HG03280 (cell line): Measurements from ENCODE around the gene PABPC1L.
A peak's percentile ranks its signal among the peaks of the same experiment; 100 is the strongest.

Experiments used
- ATAC-seq: cut with Tn5 transposase; IDR thresholded peaks from one replicate; pipeline ENCODE4 v1.9.1; 2021; ENCODE audit warnings: mild to moderate bottlenecking, moderate library complexity; ENCODE audit not compliant: unreplicated experiment

Gene PABPC1L

DNA sequence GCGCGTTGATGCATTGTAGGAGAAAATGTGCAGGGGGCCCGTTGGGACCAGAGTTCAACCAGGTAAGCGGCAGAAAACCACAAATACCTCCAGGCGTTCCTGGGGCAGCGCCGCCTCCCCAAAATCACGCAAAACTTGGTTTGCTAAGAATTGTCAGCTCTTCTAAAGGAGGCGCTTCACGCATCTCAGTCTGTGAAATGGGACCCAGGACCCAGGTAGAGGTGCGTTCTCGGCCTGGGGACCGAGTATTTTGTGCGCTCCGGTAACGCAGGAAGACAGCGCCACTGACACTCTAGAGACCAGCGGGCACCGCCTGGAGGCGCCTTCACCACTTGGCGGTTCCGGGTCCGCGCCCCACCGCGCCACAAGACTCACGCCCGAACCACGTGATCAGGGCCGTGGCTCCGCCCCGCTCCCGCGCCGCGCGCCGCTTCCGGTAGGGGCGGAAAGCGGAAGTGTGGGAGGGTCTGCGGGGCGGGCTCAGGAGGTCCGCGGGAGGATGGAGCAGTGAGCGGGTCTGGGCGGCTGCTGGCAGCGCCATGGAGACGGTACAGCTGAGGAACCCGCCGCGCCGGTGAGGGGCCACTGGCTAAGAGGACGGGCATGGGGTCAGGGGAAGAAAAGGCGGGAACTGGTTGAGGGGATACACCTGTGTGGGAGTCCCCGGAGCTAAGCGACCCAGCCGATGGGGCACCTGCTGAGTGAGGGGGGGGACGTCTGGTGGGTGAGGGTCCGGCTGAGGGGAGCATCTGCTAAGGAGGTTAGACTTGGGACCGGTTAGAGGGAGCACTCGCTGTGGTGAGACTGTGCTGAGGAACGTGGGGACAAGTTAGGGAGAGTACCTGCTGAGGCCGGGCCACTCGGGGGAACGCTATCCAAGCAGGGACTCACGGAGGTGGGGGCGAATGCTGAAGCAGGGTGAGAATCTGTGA lies 56.4 kb downstream of the PABPC1L start, which contains the start of gene STK4:
TSS of gene STK4 (plus strand) at position 483 of the 932 bp plus-strand sequence. CDS start at position 540, 57 bp downstream.
- peak; percentile 81 for ATAC-seq

DNA sequence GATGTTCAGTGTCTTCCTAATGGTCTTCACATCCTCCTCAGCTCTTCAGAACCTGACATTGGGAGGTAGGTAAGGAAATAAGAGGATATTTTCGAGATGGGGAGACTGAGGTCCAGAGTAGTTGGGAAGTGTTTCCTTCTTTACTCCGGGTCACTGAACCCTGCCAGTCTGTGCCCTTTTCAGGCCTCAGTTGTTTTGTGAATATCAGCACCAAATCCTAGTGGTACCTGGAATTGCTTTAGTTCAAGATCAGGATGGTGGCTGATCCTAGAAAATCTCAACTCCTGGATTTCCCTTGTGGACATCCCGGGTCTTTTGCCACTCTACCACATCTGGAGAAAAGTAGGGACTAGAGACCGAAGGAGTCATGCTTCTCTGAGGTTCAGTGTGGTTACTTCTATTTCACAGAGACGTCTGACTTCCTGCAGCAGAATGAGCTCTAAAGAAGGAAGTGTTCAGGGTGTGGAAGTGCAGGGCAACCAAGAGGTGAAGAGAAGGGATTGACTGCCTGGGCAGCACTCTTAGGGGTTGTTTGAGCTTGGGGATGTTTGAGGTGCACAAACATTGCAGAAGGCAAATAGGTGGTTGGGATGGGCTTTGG lies 57.4 kb downstream of the PABPC1L start:
- ATAC-seq: no peak

DNA sequence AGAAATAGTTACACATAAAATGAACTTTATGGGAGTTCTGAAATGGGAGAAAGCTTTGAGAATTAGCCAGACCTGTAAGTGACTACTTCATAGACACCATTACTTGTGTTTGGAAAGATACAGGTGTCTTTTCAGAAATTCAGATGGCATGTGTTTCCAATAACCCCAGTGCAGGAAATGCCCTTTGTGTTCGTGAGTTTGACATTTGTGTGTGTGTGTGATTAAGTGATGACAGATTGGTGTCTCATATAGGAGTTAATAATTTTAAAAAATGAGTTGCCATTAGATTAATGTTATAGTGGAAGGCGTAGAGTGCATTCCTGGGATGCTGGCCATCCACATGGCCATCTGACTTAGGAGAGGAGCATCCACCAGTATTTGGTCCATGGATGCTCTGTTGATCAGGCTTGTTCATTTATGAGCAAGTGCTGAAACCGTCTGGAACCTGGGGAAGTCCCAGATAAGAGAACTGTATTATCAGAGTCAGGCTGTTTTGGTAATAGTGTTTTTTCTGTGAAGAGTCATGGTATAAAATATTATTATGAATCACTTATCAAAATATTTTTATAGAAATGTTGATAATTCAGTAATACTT lies 59.5 kb downstream of the PABPC1L start:
- ATAC-seq: no peak

DNA sequence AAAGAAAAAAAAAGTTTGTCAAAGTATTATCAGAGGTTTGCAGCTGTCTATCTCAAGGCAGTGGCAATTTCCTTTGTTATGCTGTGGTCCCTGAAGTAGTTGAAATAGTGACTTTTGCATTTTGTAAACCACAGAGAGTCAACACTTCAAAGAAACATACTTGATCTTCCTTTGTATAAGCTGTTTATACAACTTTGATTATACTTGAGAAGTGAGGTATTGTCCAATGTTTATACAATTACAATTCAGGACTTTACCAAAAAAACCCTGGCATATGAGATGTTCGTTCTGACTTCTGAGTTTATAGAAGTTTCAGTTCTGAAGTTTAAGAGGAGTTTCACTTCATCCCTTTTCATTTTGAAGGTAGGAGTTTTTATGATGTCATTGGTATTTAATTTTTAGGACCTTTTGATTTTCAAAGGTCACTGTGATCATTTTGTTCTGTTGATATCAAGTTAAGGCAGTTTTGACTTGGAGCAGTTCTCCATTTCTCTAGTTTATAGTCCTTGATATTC lies 60.4 kb downstream of the PABPC1L start:
- no peak for ATAC-seq

DNA sequence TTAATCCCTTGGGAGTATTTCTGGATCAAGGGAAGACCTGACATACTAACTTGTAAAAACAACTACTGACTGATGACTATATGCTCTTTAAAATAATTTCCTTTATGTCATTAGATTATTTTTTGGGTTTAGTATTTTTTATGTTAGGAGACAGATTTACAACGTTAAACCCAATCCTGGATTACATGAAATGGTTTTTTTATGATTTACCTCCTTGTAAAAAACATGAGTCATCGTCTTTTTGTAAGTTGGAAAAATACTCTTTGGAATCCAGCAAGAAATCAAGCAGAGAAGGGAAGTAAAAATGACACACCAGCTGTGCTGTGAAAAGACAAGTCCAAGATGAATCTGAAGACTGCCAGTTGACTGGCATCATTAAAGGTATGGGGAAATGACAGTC lies 63.2 kb downstream of the PABPC1L start:
- no peak for ATAC-seq

DNA sequence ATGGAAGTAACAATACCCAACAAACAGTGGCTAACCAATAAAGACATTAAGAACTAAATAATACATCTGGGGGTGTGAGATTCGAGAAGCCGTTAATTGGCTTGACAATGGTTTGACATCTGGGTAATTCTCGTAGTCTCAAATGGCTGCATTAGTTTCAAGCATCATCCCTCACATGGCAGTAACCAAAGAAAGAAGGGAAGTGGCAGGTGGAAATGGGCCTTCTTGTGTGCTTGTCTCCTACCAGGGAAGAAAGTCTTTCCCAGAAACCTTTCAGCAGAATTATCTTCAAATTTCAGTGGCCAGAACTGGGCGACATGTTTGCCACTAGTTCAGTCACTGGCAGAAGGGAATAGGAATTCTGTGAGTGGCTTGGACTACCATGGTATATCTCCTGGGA lies 66.8 kb downstream of the PABPC1L start:
- ATAC-seq: no peak

DNA sequence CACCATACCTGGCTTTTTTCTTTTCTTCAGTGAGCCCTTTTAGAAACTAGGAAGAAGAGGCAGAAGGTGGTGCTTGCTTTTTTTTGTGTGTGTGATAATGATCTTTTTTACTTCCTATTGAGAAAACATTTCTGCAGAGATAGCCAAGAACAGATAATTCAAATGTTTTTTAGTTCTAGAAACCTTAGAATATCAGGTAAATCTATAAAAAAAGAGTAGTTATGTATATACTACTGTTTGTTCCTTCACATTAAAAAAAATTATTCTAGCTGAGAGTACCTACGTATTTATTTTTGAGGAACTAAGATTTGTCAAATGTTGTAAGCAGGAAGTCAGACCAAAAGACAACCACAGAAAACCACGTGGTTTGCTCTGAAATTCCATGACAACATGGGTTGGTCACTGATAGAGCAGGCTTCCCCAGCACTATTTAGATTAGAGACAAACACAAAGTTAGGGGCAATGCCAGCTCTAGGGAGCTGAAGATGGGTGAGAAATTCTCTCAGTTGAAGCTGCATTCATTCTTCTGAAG lies 69.3 kb downstream of the PABPC1L start:
- ATAC-seq: peak; percentile 91

DNA sequence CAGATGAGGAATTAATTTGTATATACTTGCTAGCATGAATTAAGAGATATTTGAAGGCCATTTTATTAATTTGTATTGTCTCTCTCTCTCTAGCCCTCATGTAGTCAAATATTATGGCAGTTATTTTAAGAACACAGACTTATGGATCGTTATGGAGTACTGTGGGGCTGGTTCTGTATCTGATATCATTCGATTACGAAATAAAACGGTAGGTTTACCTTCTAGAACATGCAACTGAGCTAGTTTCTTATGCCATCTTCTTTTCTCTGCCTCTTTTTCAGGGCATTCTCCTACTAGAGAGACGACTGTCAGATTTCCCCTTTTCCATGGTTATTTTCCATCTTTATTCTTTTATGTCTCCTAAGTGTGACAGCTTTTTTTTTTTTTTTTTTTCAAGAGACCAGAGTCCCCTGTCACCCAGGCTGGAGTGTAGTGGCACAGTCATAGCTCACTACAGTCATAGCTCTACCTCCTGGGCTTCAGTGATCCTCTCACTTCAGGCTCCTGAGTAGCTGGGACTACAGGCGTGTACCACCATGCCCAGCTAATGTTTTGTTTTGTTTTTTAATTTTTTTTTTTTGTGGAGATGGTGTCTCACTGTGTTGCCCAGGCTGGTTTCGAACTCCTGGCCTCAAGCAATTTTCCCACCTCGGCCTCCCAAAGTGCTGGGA lies 72.0 kb downstream of the PABPC1L start:
- ATAC-seq: no peak

DNA sequence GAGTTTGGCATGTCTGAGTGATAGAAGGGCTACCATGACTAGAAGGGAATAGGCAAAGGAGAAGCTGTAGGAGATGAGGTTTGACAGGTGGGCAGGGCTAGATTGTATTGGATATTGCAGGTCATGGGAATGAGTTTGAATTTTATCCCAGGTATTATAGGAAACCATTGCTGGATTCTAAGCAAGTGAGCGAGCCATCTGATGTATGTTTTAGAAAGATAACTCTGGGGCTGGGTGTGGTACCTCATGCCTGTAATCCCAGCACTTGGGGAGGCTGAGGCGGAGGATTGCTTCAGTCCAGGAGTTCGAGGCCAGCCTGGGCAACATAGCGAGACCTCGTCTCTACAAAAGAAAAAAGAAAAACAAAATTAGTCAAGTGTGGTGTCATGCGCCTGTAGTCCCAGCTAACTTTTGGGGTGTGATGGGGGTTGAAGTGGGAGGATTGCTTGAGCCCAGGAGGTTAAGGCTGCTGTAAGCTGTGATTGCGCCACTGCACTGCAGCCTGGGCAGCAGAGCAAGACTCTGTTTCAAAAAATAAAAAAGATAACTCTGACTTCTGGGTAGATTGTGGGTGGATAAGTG lies 73.3 kb downstream of the PABPC1L start:
- no peak for ATAC-seq

DNA sequence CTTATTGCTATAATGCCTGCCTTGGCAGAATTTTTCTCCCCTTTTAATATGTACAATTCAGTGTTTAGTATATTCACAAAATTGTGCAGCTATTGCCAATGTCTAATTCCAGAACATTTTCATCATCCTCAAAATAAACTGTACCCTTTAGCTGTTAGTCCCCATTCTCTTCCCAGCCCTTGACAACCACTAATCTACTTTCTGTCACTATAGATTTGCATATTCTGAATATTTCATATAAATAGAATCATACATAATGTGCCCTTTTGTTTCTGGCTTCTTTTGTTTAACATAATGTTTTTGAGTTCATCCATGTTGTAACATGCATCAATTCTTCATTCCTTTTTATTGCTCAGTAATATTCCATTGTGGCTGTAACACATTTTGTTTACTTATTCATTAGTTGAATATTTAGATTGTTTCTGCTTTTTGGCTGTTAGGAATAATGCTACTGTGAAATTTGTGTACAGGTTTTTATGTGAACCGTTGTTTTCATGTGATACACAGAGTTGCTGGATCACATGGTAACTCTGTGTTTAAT lies 78.8 kb downstream of the PABPC1L start:
- no peak for ATAC-seq
